Lower leg skin (tissue), 4 donors: Measurements from ENCODE around the gene OSBPL3. TPM values are rescaled to one million over a fixed set of nuclear protein-coding genes. Genes with fewer than 3 reads are reported as not detected.
"Not testable (repeated sequence)": the region's sequence is repeated elsewhere in the genome, so short reads cannot be mapped to it uniquely, and the experiment has no call there.

Experiments
- DNase-seq, 2 donors: peaks; one replicate each; pipeline ENCODE4 v3.0.0-alpha.2; 2019; ENCODE audit warnings: low spot score in 2 of 2
- H3K4me3 ChIP-seq: fragments of 200-600 bp; sonication (generic); 2 replicates; pipeline ENCODE4 v1.5.1; 2017; ENCODE audit warnings: mild to moderate bottlenecking, low read depth; ENCODE audit not compliant: poor library complexity, severe bottlenecking
- CTCF ChIP-seq, 3 donors: fragments of 450-650 bp; IDR thresholded peaks; one replicate each; pipeline ENCODE4 v1.5.1; 2016; ENCODE audit warnings: antibody characterized with exemption in 3 of 3, mild to moderate bottlenecking in 3 of 3, moderate library complexity in 2 of 3
- POLR2A ChIP-seq, 2 donors: fragments of 450-650 bp; IDR thresholded peaks; one replicate each; pipeline ENCODE4 v1.6.1; 2016 to 2017; ENCODE audit warnings: antibody characterized with exemption in 2 of 2, mild to moderate bottlenecking in 1 of 2, moderate library complexity in 1 of 2
- WGBS, 2 donors: methylation state at CpG; one replicate each; pipeline ENCODE4 v1.1.5; 2018; 5-methylcytosine and 5-hydroxymethylcytosine counted together
- intact Hi-C: fragments of 100-400 bp; cut with DNase I; formaldehyde crosslinking; loops from one replicate; pipeline ENCODE4 v1.15.0; 2023; ENCODE audit warnings: low total_unique reads
- total RNA-seq, 4 donors: library from RNA; depleted of rRNA; stranded (reverse); fragments of >200 nt; gene quantifications; one replicate each; pipeline ENCODE4 v1.1.0, GENCODE V29; 2016

Gene OSBPL3
- total RNA-seq, 4 donors from 2014 or later, result 21.9 to 40.3 (median 23.7) TPM

GRCh38 chr7:24910551-24911212 lies 69.3 kb downstream of the OSBPL3 start:
- intact Hi-C loops, result no loop called here
- DNase-seq, result no peak
- no peak overlapping the region for H3K4me3 ChIP-seq
- TF ChIP-seq CTCF (IDR thresholded peaks at IDR 0.05) (no peak), POLR2A (IDR thresholded peaks at IDR 0.05) (no peak)
- 75 to 79% methylated on average over 4 of the region's 4 CpGs for WGBS, 2 donors

- intact Hi-C loops, result no loop called here
- H3K4me3 ChIP-seq, result no peak overlapping the region
- WGBS, 2 donors, result 77 to 83% methylated on average over 4 of the region's 4 CpGs
- no peak for DNase-seq
- TF ChIP-seq POLR2A (IDR thresholded peaks at IDR 0.05), result no peak
- TF ChIP-seq CTCF (IDR thresholded peaks at IDR 0.05), result no peak
These were observed 71.3 kb downstream of the OSBPL3 start for GRCh38 chr7:24908727-24909126.

DNA sequence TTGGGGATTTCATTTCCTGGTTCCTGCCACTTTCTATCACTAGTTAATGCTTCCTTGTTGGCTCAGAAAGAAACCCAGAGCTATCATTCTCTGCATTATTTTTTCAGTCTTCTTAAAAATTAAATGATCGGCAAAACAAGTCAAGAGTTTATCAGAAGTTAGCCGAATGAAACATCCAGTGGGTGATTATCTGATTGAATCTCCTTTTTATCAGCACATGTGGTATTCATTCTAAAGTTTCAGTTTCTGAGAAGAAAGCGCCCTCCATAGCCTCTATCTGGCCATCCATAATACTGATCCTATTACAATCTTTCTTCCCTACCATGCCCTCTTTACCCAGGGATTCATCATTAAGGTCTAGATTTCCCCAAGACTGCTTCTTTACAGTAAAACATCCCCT lies 71.8 kb downstream of the OSBPL3 start:
- intact Hi-C loops, result no loop called here
- no peak for DNase-seq
- TF ChIP-seq CTCF (IDR thresholded peaks at IDR 0.05) (no peak), POLR2A (IDR thresholded peaks at IDR 0.05) (no peak)
- no peak overlapping the region for H3K4me3 ChIP-seq
- whole genome bisulfite sequencing, 2 donors, result 75 to 86% methylated on average over 3 of the region's 3 CpGs

DNA sequence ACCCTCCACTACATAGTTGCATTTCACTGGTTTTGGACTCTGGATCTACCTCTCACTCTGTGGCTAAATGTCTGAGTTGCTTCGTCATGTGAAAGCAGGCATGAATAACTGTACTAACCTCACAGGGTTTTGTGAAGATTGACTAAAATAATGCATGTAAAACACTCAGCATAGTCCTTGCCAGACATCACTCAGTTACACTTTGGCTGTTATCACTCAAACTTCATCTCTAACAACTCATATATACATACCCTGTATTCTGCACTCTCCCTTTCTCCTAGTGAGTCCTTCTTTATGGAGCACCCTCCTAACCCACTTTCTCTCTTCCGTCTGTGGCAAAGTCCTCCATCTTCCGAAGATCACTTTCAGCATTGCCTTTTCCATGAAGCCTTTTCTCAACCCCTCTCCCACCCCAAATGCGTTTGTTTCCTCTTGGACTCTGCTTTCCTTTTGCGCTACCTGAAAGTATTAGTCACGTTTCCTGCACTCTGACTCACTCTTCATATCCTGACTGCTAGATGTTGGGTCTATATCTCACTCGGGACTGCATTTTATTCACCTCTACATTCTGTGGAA lies 72.6 kb downstream of the OSBPL3 start:
- no peak overlapping the region for H3K4me3 ChIP-seq
- 56% methylated on average over 7 of the region's 7 CpGs for WGBS, 2 donors

DNA sequence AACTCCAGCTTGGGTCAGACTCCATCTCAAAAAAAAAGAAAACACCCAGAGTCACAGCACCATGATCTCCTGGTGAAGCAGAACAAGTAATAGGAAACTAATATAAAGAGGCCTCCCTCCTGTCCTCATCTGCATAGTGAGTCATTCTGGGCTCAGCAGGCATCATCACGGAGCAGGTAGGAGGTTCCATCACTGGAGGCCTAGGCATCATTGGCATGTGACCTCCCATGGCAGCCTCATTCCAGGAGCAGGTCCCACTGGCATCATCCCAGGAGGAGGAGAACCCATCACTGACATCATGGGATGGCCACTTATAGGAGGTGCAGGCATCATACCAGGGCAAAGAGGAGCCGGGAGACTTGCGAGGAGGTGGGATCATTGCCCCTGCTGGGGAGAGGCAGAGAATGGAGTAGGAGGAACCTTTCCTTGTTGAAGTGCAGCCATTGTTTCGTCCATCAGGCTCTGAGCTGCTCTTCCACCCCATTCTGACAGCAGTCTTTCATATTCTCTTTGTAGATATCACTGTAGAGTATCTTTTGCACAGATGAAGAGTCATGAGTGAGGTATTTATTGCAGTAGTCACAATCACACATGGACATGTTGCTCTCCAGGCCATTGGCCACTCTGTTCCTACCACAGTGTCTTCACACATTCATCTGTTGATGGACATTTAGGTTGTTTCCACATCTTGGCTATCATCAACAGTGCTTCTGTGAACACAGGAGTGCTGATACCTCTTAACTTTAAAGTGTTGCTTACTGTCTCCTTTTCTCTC lies 73.8 kb downstream of the OSBPL3 start:
- H3K4me3 ChIP-seq, result no peak overlapping the region
- no peak for DNase-seq
- TF ChIP-seq POLR2A (IDR thresholded peaks at IDR 0.05), result no peak
- TF ChIP-seq CTCF (IDR thresholded peaks at IDR 0.05), result no peak
- intact Hi-C loops, result no loop called here
- 90 to 91% methylated on average over 4 of the region's 4 CpGs for WGBS, 2 donors

More for the DNA sequence above, 72.6 kb downstream of the OSBPL3 start:
- DNase-seq, result no peak
- TF ChIP-seq CTCF (IDR thresholded peaks at IDR 0.05), result no peak
- no peak for TF ChIP-seq POLR2A (IDR thresholded peaks at IDR 0.05)
- intact Hi-C loops, result no loop called here

- 92 to 96% methylated on average over 4 of the region's 4 CpGs for WGBS, 2 donors
- DNase-seq, H3K4me3 ChIP-seq, intact Hi-C loops: not testable (repeated sequence)
These were observed 76.0 kb downstream of the OSBPL3 start for GRCh38 chr7:24903992-24904391.
